Measurements from ENCODE around the gene TP53INP2. TPM values are rescaled to one million over a fixed set of nuclear protein-coding genes. Genes with fewer than 3 reads are reported as not detected.

The TP53INP2 gene
- total and polyA plus RNA-seq, 2 of the 4 experiments (the other 2 are of a cell fraction): 1.3 to 7.4 TPM

DNA sequence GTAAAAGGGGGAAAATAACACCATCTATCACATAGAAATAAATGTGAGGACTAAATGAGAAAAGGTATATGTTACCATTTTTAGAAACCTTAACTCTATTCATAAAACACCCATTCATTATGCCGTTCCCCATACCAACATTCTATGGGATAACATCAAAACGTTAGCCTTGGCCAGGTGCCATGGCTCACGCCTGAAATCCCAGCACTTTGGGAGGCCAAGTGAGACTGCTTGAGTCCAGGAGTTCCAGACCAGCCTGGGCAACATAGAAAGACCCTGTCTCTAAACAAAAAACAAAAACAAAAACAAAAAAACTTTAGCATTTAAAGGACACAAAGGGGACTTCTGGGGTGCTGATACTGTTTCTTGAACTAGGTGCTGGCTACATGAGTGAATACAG is 28.6 kb upstream of the TP53INP2 start:
- CTCF ChIA-PET: interaction anchor here (0.5 to 0.6 kb wide), 2 partner anchors 42 to 662 kb away, joined by 3 to 4 read pairs; no protein-coding TSS in a partner anchor
- no peak overlapping the region for H3K4me3 ChIP-seq (ENCODE audit: insufficient read depth, low read depth, low read length)
- H2AFZ ChIP-seq (replicated peaks; ENCODE audit: low read length, poor library complexity): no peak overlapping the region
- peak overlapping the region in 1 of 2 experiments; percentile 29; a peak in 1 of 4 replicates for H4K8ac ChIP-seq (ENCODE audit: low read depth in 2 of 2, low read length in 2 of 2)
- no peak overlapping the region for H4K91ac ChIP-seq (ENCODE audit: insufficient read depth, low read depth, low read length)
- H3K27me3 ChIP-seq (ENCODE audit: control insufficient read depth, insufficient read depth, low read length): no peaks in the 10 kb centered on the region
- DNase-seq (no peak), ATAC-seq (ENCODE audit: low read depth) (no peak)
- no CpG with 5 or more reads among the region's 3 CpGs for WGBS, 2 experiments (ENCODE audit: extremely low coverage in 2 of 2, insufficient read length in 1 of 2)
- POLR2A ChIA-PET (ENCODE audit: unreplicated experiment): no interaction called here
- no peak overlapping the region for H3K56ac ChIP-seq (ENCODE audit: extremely low read depth, insufficient read depth, low read length)
- H2AK9ac ChIP-seq (replicated peaks; ENCODE audit: low read depth, low read length, poor library complexity): no peak overlapping the region
- H3K4me1 ChIP-seq (ENCODE audit: control insufficient read depth, insufficient read depth, low read length): 0 out of 2 replicates have a peak, but pooled peaks cover 2% of the 10 kb centered on the region
- H3K27ac ChIP-seq (ENCODE audit: insufficient read depth, low read length): no peak overlapping the region
- H2BK15ac ChIP-seq (ENCODE audit: low read depth, low read length): no peak overlapping the region
- H4K20me1 ChIP-seq (ENCODE audit: insufficient read depth, low read length): no peaks in the 10 kb centered on the region
- intact Hi-C loops (cut with micrococcal nuclease): no loop called here
- H2BK5ac ChIP-seq (ENCODE audit: low read depth, low read length, poor library complexity, severe bottlenecking): no peak overlapping the region
- H3K9me1 ChIP-seq (ENCODE audit: insufficient read depth, low read length): no peaks in the 10 kb centered on the region; the same call in 1 of the 2 replicates
- H3K14ac ChIP-seq (replicated peaks; ENCODE audit: low read depth, low read length): no peak overlapping the region
- H3K23ac ChIP-seq (ENCODE audit: low read depth, low read length): no peak overlapping the region
- H3K9ac ChIP-seq (ENCODE audit: low read depth, low read length): no peak overlapping the region
- H3K18ac ChIP-seq (ENCODE audit: low read depth, low read length): no peak overlapping the region
- no peak overlapping the region for H2BK120ac ChIP-seq (ENCODE audit: low read depth, low read length)
- dilution Hi-C loops (cut with HindIII; ENCODE audit: low sequenced_read_pairs, unreplicated experiment): no loop called here
- H3K79me1 ChIP-seq (ENCODE audit: low read depth in 1 of 2, low read length in 2 of 2): peaks cover 5 to 21% of the 10 kb centered on the region in 2 experiments; a peak in 3 of 4 replicates
- no TSS peak for BruUV-seq (replicated peaks)
- no peak overlapping the region for H2AK5ac ChIP-seq (ENCODE audit: low read depth, low read length)
- H4K5ac ChIP-seq (ENCODE audit: low read depth, low read length): no peak overlapping the region
- no peak overlapping the region for H2BK20ac ChIP-seq (ENCODE audit: low read depth, low read length)
- H3K4ac ChIP-seq (ENCODE audit: low read depth, low read length): no peak overlapping the region
- in situ Hi-C loops (cut with MboI; ENCODE audit: low sequenced_read_pairs): no loop called here
- TF ChIP-seq MAFK (IDR thresholded peaks at IDR 0.05; ENCODE audit: low read depth, low read length): no peak
- no peak for TF ChIP-seq MXI1 (IDR thresholded peaks at IDR 0.05; ENCODE audit: borderline replicate concordance, low read depth, low read length)
- no peak for TF ChIP-seq USF2 (IDR thresholded peaks at IDR 0.05; ENCODE audit: low read depth, low read length)
- TF ChIP-seq NFE2L2 (IDR thresholded peaks at IDR 0.05; ENCODE audit: low read depth, low read length): no peak
- TF ChIP-seq, protein P1, sequence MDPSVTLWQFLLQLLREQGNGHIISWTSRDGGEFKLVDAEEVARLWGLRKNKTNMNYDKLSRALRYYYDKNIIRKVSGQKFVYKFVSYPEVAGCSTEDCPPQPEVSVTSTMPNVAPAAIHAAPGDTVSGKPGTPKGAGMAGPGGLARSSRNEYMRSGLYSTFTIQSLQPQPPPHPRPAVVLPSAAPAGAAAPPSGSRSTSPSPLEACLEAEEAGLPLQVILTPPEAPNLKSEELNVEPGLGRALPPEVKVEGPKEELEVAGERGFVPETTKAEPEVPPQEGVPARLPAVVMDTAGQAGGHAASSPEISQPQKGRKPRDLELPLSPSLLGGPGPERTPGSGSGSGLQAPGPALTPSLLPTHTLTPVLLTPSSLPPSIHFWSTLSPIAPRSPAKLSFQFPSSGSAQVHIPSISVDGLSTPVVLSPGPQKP (IDR thresholded peaks at IDR 0.05; ENCODE audit: borderline replicate concordance, low read depth, low read length): no peak
- no peak for TF ChIP-seq CEBPB (IDR thresholded peaks at IDR 0.05; ENCODE audit: low read depth, low read length)
- TF ChIP-seq CHD1 (IDR thresholded peaks at IDR 0.05; ENCODE audit: low read depth, low read length): no peak
- no peak for TF ChIP-seq POLR2A (IDR thresholded peaks at IDR 0.05; ENCODE audit: low read depth, low read length)
- TF ChIP-seq RAD21 (IDR thresholded peaks at IDR 0.05; ENCODE audit: low read length): no peak
- H3K9me3 ChIP-seq (ENCODE audit: control insufficient read depth, insufficient read depth, low read length): no peaks in the 10 kb centered on the region
- no peak overlapping the region for H3K4me2 ChIP-seq (ENCODE audit: low read depth, low read length)
- no peaks in the 10 kb centered on the region for H3K36me3 ChIP-seq (ENCODE audit: control insufficient read depth, insufficient read depth, low read length)
